ENCODE results near the gene TEKT5.

Gene TEKT5

GRCh38 chr16:10610499-10611184 is 84.1 kb downstream of the TEKT5 start:
- Histone ChIP-seq H3K27me3 (ENCODE audit: low read depth, low read length) (0 out of 2 replicates have a peak, but pooled peaks cover 5% of the 10 kb centered on the region), H3K36me3 (replicated peaks; ENCODE audit: low read depth, low read length) (no peaks in the 10 kb centered on the region), H3K4me3 (ENCODE audit: low read length) (no peak overlapping the region), H3K9me3 (ENCODE audit: insufficient read depth, low read length) (no peaks in the 10 kb centered on the region), H3K79me2 (ENCODE audit: low read length) (no peaks in the 10 kb centered on the region), H2AFZ (ENCODE audit: low read depth, low read length) (no peak overlapping the region), H3K4me2 (ENCODE audit: low read length) (no peak overlapping the region), H3K27ac (ENCODE audit: low read length) (no peak overlapping the region), H3K9ac (ENCODE audit: low read length) (no peak overlapping the region), H4K20me1 (ENCODE audit: insufficient read depth, low read length) (no peaks in the 10 kb centered on the region), H3K4me1 (ENCODE audit: low read length) (peaks cover 25% of the 10 kb centered on the region)
- TF ChIP-seq EZH2phosphoT487 (IDR thresholded peaks at IDR 0.05; ENCODE audit: low read depth) (no peak), CTCF (IDR thresholded peaks at IDR 0.05; ENCODE audit: low read depth, low read length) (no peak)

GRCh38 chr16:10609402-10609774 is 85.3 kb downstream of the TEKT5 start:
- Histone ChIP-seq H3K4me2 (ENCODE audit: low read length) (no peak overlapping the region), H3K79me2 (ENCODE audit: low read length) (no peaks in the 10 kb centered on the region)

GRCh38 chr16:10608687-10609401 is 85.9 kb downstream of the TEKT5 start:
- peaks cover 18% of the 10 kb centered on the region for H3K4me1 ChIP-seq (ENCODE audit: low read length)
- H3K9ac ChIP-seq (ENCODE audit: low read length), result no peak overlapping the region
- 0 out of 2 replicates have a peak, but pooled peaks cover 5% of the 10 kb centered on the region for H3K27me3 ChIP-seq (ENCODE audit: low read depth, low read length)
- no peak overlapping the region for H3K27ac ChIP-seq (ENCODE audit: low read length)
- TF ChIP-seq EZH2phosphoT487 (IDR thresholded peaks at IDR 0.05; ENCODE audit: low read depth) (no peak), CTCF (IDR thresholded peaks at IDR 0.05; ENCODE audit: low read depth, low read length) (no peak)
- H3K79me2 ChIP-seq (ENCODE audit: low read length), result no peaks in the 10 kb centered on the region
- no peaks in the 10 kb centered on the region for H3K9me3 ChIP-seq (ENCODE audit: insufficient read depth, low read length)
- H2AFZ ChIP-seq (ENCODE audit: low read depth, low read length), result no peak overlapping the region
- H4K20me1 ChIP-seq (ENCODE audit: insufficient read depth, low read length), result no peaks in the 10 kb centered on the region
- no peak overlapping the region for H3K4me2 ChIP-seq (ENCODE audit: low read length)
- no peaks in the 10 kb centered on the region for H3K36me3 ChIP-seq (replicated peaks; ENCODE audit: low read depth, low read length)
- H3K4me3 ChIP-seq (ENCODE audit: low read length), result no peak overlapping the region

More at GRCh38 chr16:10609402-10609774, 85.3 kb downstream of the TEKT5 start:
- H3K27me3 ChIP-seq (ENCODE audit: low read depth, low read length), result 0 out of 2 replicates have a peak, but pooled peaks cover 5% of the 10 kb centered on the region
- no peaks in the 10 kb centered on the region for H4K20me1 ChIP-seq (ENCODE audit: insufficient read depth, low read length)
- H3K9me3 ChIP-seq (ENCODE audit: insufficient read depth, low read length), result no peaks in the 10 kb centered on the region
- no peak for TF ChIP-seq EZH2phosphoT487 (IDR thresholded peaks at IDR 0.05; ENCODE audit: low read depth)
- TF ChIP-seq CTCF (IDR thresholded peaks at IDR 0.05; ENCODE audit: low read depth, low read length), result no peak
- no peak overlapping the region for H3K9ac ChIP-seq (ENCODE audit: low read length)
- H3K4me1 ChIP-seq (ENCODE audit: low read length), result peaks cover 23% of the 10 kb centered on the region
- H3K36me3 ChIP-seq (replicated peaks; ENCODE audit: low read depth, low read length), result no peaks in the 10 kb centered on the region
- no peak overlapping the region for H2AFZ ChIP-seq (ENCODE audit: low read depth, low read length)
- no peak overlapping the region for H3K27ac ChIP-seq (ENCODE audit: low read length)
- H3K4me3 ChIP-seq (ENCODE audit: low read length), result no peak overlapping the region

- H3K9me3 ChIP-seq (ENCODE audit: insufficient read depth, low read length), result no peaks in the 10 kb centered on the region
These were observed 87.6 kb downstream of the TEKT5 start for GRCh38 chr16:10607157-10607556.

More at GRCh38 chr16:10607157-10607556, 87.6 kb downstream of the TEKT5 start:
- Histone ChIP-seq H2AFZ (ENCODE audit: low read depth, low read length) (no peak overlapping the region), H3K4me3 (ENCODE audit: low read length) (no peak overlapping the region), H4K20me1 (ENCODE audit: insufficient read depth, low read length) (no peaks in the 10 kb centered on the region), H3K36me3 (replicated peaks; ENCODE audit: low read depth, low read length) (no peaks in the 10 kb centered on the region), H3K79me2 (ENCODE audit: low read length) (no peaks in the 10 kb centered on the region), H3K27me3 (ENCODE audit: low read depth, low read length) (0 out of 2 replicates have a peak, but pooled peaks cover 5% of the 10 kb centered on the region), H3K27ac (ENCODE audit: low read length) (no peak overlapping the region), H3K9ac (ENCODE audit: low read length) (no peak overlapping the region), H3K4me2 (ENCODE audit: low read length) (no peak overlapping the region), H3K4me1 (ENCODE audit: low read length) (peaks cover 5% of the 10 kb centered on the region)
- TF ChIP-seq EZH2phosphoT487 (IDR thresholded peaks at IDR 0.05; ENCODE audit: low read depth) (no peak), CTCF (IDR thresholded peaks at IDR 0.05; ENCODE audit: low read depth, low read length) (no peak)
